H9 (cell line): ENCODE measurements around the gene FNDC3A. TPM values are rescaled to one million over a fixed set of nuclear protein-coding genes. Genes with fewer than 3 reads are reported as not detected.

Experiments
- DNase-seq: peaks from one replicate; pipeline ENCODE4 v3.0.0-alpha.2; 2017
- H2AFZ ChIP-seq: one replicate; pipeline ENCODE4 v1.6.1; 2013; ENCODE audit warnings: mild to moderate bottlenecking, low read length, control low read depth, moderate library complexity
- H2AK5ac ChIP-seq: 2 replicates; pipeline ENCODE4 v1.6.1; 2013; ENCODE audit warnings: low read length, control low read depth, mixed read lengths; ENCODE audit not compliant: insufficient read length
- H2BK120ac ChIP-seq: one replicate; pipeline ENCODE4 v1.6.1; 2013; ENCODE audit warnings: low read depth, mild to moderate bottlenecking, low read length, control low read depth, inconsistent platforms; ENCODE audit not compliant: poor library complexity, severe bottlenecking
- H2BK12ac ChIP-seq: 2 replicates; pipeline ENCODE4 v1.6.1; 2013; ENCODE audit warnings: low read length, control low read depth, mixed read lengths, low read depth; ENCODE audit not compliant: insufficient read length
- H2BK15ac ChIP-seq: 2 replicates; pipeline ENCODE4 v1.6.1; 2013; ENCODE audit warnings: low read depth, low read length, control low read depth
- H2BK20ac ChIP-seq: one replicate; pipeline ENCODE4 v1.6.1; 2013; ENCODE audit warnings: low read depth, mild to moderate bottlenecking, low read length, control low read depth, inconsistent platforms; ENCODE audit not compliant: poor library complexity, severe bottlenecking
- H2BK5ac ChIP-seq: 2 replicates; pipeline ENCODE4 v1.6.1; 2013; ENCODE audit warnings: low read length, control low read depth, mixed read lengths; ENCODE audit not compliant: insufficient read length
- H3K14ac ChIP-seq: 2 replicates; pipeline ENCODE4 v1.6.1; 2013; ENCODE audit warnings: low read length, control low read depth; ENCODE audit not compliant: insufficient read depth
- H3K18ac ChIP-seq: 2 replicates; pipeline ENCODE4 v1.6.1; 2013; ENCODE audit warnings: low read depth, mild to moderate bottlenecking, mixed read lengths, low read length, control low read depth; ENCODE audit not compliant: insufficient read length
- H3K23ac ChIP-seq: 2 replicates; pipeline ENCODE4 v1.6.1; 2013; ENCODE audit warnings: low read length, control low read depth, mixed read lengths, low read depth; ENCODE audit not compliant: insufficient read length
- H3K23me2 ChIP-seq: 2 replicates; pipeline ENCODE4 v1.6.1; 2013; ENCODE audit warnings: low read depth, mild to moderate bottlenecking, mixed read lengths, low read length, control low read depth; ENCODE audit not compliant: insufficient read length, poor library complexity, severe bottlenecking
- H3K27ac ChIP-seq: 2 replicates; pipeline ENCODE4 v1.5.1; 2013; ENCODE audit warnings: low read length, control low read depth, mixed read lengths, low read depth; ENCODE audit not compliant: insufficient read length
- H3K27me3 ChIP-seq: 2 replicates; pipeline ENCODE4 v1.6.1; 2013; ENCODE audit warnings: low read length, control low read depth, inconsistent platforms; ENCODE audit not compliant: insufficient read depth
- H3K4ac ChIP-seq: 2 replicates; pipeline ENCODE4 v1.6.1; 2013; ENCODE audit warnings: low read depth, mild to moderate bottlenecking, control low read depth, inconsistent platforms, low read length, moderate library complexity
- H3K4me1 ChIP-seq: 2 replicates; pipeline ENCODE4 v1.6.1; 2013; ENCODE audit warnings: low read length, control low read depth, inconsistent platforms; ENCODE audit not compliant: insufficient read depth
- H3K4me2 ChIP-seq: 2 replicates; pipeline ENCODE4 v1.6.1; 2013; ENCODE audit warnings: low read length, control low read depth, mixed read lengths; ENCODE audit not compliant: insufficient read length, insufficient read depth
- H3K56ac ChIP-seq: 2 replicates; pipeline ENCODE4 v1.6.1; 2013; ENCODE audit warnings: low read depth, mild to moderate bottlenecking, mixed read lengths, low read length, control low read depth; ENCODE audit not compliant: insufficient read length
- H3K79me1 ChIP-seq: 2 replicates; pipeline ENCODE4 v1.6.1; 2013; ENCODE audit warnings: low read depth, mild to moderate bottlenecking, moderate library complexity, low read length, control low read depth, inconsistent platforms; ENCODE audit not compliant: insufficient read depth, poor library complexity, severe bottlenecking
- H3K79me2 ChIP-seq: 2 replicates; pipeline ENCODE4 v1.6.1; 2013; ENCODE audit warnings: low read length, control low read depth, inconsistent platforms; ENCODE audit not compliant: insufficient read depth
- H3K9ac ChIP-seq: 2 replicates; pipeline ENCODE4 v1.6.1; 2013; ENCODE audit warnings: low read length, control low read depth, mixed read lengths; ENCODE audit not compliant: insufficient read length; ENCODE audit errors: extremely low read depth
- H3K9me3 ChIP-seq: one replicate; pipeline ENCODE4 v1.6.1; 2013; ENCODE audit warnings: low read depth, low read length, inconsistent platforms; ENCODE audit not compliant: control insufficient read depth
- H3T11ph ChIP-seq: one replicate; pipeline ENCODE4 v1.6.1; 2013; ENCODE audit warnings: mild to moderate bottlenecking, low read length, control low read depth, inconsistent platforms
- H4K20me1 ChIP-seq: one replicate; pipeline ENCODE4 v1.6.1; 2013; ENCODE audit not compliant: control insufficient read depth, insufficient read length, insufficient read depth
- H4K5ac ChIP-seq: 2 replicates; pipeline ENCODE4 v1.6.1; 2013; ENCODE audit warnings: low read depth, mild to moderate bottlenecking, mixed read lengths, low read length, control low read depth; ENCODE audit not compliant: insufficient read length
- H4K8ac ChIP-seq: replicated peaks from 2 replicates; pipeline ENCODE4 v1.6.1; 2013; ENCODE audit warnings: low read length, control low read depth, mixed read lengths, low read depth; ENCODE audit not compliant: insufficient read length
- H4K91ac ChIP-seq: 2 replicates; pipeline ENCODE4 v1.6.1; 2013; ENCODE audit warnings: low read depth, mild to moderate bottlenecking, moderate library complexity, mixed read lengths, low read length, control low read depth; ENCODE audit not compliant: insufficient read length
- H3K27ac Mint-ChIP-seq, 3 experiments: 2 replicates in 2 of 3; 3 replicates in 1 of 3; pipeline ENCODE4 v1.8.0; 2020 to 2021; ENCODE audit warnings: mixed read lengths in 3 of 3, mild to moderate bottlenecking in 1 of 3, moderate library complexity in 1 of 3
- H3K27me3 Mint-ChIP-seq: 2 replicates; pipeline ENCODE4 v1.8.0; 2021; ENCODE audit warnings: low read depth, mild to moderate bottlenecking, moderate library complexity, mixed read lengths
- H3K36me3 Mint-ChIP-seq, 3 experiments: 2 replicates in 2 of 3; 3 replicates in 1 of 3; pipeline ENCODE4 v1.8.0; 2020 to 2021; ENCODE audit warnings: low read depth in 3 of 3, mixed read lengths in 3 of 3; ENCODE audit not compliant: insufficient read depth in 1 of 3
- H3K4me1 Mint-ChIP-seq, 2 experiments: 2 replicates each; pipeline ENCODE4 v1.8.0; 2020; ENCODE audit warnings: mixed read lengths in 2 of 2
- H3K4me3 Mint-ChIP-seq, 2 experiments: 2 replicates in 1 of 2; 3 replicates in 1 of 2; pipeline ENCODE4 v1.8.0; 2020 to 2021; ENCODE audit warnings: mild to moderate bottlenecking in 2 of 2, mixed read lengths in 2 of 2, moderate library complexity in 1 of 2
- H3K9me3 Mint-ChIP-seq, 2 experiments: 2 replicates in 1 of 2; 3 replicates in 1 of 2; pipeline ENCODE4 v1.8.0; 2020; ENCODE audit warnings: mild to moderate bottlenecking in 2 of 2, mixed read lengths in 2 of 2, moderate library complexity in 1 of 2
- CTCF ChIP-seq: fragments of 200-600 bp; sonication (generic); conservative IDR thresholded peaks from 3 replicates; pipeline ENCODE4 v1.8.0; 2021; ENCODE audit warnings: antibody characterized with exemption, mild to moderate bottlenecking
- WGBS: extraction: QIAGEN DNeasy Blood & Tissue Kit; methylation state at CpG from one replicate; pipeline ENCODE4 v1.1.7; 2013; ENCODE audit warnings: missing lambda C conversion rate, low lambda C conversion rate, mixed read lengths; ENCODE audit not compliant: insufficient read length; ENCODE audit errors: extremely low coverage; 5-methylcytosine and 5-hydroxymethylcytosine counted together
- total RNA-seq: library from RNA; stranded (reverse); gene quantifications from 2 replicates; pipeline ENCODE4 v1.2.1, GENCODE V29; 2021

Gene FNDC3A
- total RNA-seq, 1 experiment from 2014 or later, result 27.4 TPM

GRCh38 chr13:49235856-49236431 lies 260.2 kb downstream of the FNDC3A start:
- Histone ChIP-seq H3K56ac (no peak overlapping the region), H3K18ac (no peak overlapping the region), H3K27ac (no peak overlapping the region), H2AFZ (no peak overlapping the region), H3K4me2 (no peak overlapping the region), H3K23ac (no peak overlapping the region), H2BK5ac (no peak overlapping the region), H4K5ac (no peak overlapping the region), H4K8ac (no peak overlapping the region), H2AK5ac (no peak overlapping the region), H3T11ph (no peak overlapping the region), H3K79me1 (no peaks in the 10 kb centered on the region), H2BK20ac (no peak overlapping the region), H3K9ac (no peak overlapping the region), H3K4ac (no peak overlapping the region), H3K4me1 (no peaks in the 10 kb centered on the region), H3K14ac (no peak overlapping the region), H3K27me3 (no peaks in the 10 kb centered on the region), H3K23me2 (no peaks in the 10 kb centered on the region), H3K9me3 (no peaks in the 10 kb centered on the region), H2BK15ac (no peak overlapping the region), H2BK120ac (no peak overlapping the region), H4K91ac (no peak overlapping the region), H4K20me1 (no peaks in the 10 kb centered on the region), H3K79me2 (no peaks in the 10 kb centered on the region), H2BK12ac (no peak overlapping the region)
- no CpG with 5 or more reads among the region's 6 CpGs for WGBS
- no peaks in the 10 kb centered on the region for H3K36me3 Mint-ChIP-seq
- no peaks in the 10 kb centered on the region for H3K4me1 Mint-ChIP-seq
- no peaks in the 10 kb centered on the region for H3K9me3 Mint-ChIP-seq
- no peak for TF ChIP-seq CTCF
- H3K4me3 Mint-ChIP-seq, result no peak overlapping the region
- H3K27ac Mint-ChIP-seq, result no peak overlapping the region
- DNase-seq, result no peak
- no peaks in the 10 kb centered on the region for H3K27me3 Mint-ChIP-seq
